ENCODE results near the gene SHMT2. TPM values are rescaled to one million over a fixed set of nuclear protein-coding genes. Genes with fewer than 3 reads are reported as not detected.
A peak's percentile ranks its signal among the peaks of the same experiment; 100 is the strongest.

SHMT2 gene
- total RNA-seq, 1 donor from 2014 or later: 146 TPM

DNA sequence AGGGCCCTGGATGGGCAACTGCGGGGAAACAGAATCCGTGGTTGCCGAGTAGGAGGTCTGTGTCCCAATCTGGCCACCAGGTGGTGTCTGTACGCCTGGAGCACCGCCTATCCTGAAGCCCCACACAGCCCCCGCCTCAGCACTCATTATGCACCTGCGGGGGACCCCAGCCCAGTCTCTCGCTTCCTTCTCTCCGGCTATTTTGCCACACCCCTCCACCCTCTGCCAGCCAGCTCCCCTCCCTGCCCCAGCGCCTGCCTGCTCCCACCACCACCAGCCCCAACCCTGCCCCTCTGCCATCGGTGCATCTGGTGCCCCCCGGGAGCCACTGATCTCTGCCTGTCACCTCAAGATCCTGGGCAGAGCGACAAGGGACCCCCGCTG lies 15.1 kb upstream of the SHMT2 start:
- DNase-seq (ENCODE audit: low read depth): peak; percentile 18

DNA sequence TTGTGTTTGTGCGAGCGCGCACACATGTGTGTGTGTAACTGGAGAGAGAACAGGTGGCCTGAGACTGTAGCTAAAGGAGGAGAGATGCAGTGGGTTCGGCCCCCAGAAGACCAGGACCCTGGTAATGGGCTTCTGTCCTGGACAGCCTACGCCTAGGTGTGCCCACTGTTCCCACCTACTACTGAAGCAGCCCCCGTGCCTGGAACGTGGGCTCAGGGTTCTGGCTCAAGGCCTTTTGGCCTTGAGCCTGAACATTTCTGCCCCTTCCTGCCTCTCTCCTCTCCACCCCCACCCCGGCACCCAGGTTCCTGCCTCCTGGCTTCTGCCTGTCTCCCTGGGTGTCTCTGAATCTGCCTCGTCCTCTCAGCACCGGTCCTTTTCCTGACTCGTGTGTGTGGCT lies 14.4 kb upstream of the SHMT2 start:
- no peak for DNase-seq (ENCODE audit: low read depth)

DNA sequence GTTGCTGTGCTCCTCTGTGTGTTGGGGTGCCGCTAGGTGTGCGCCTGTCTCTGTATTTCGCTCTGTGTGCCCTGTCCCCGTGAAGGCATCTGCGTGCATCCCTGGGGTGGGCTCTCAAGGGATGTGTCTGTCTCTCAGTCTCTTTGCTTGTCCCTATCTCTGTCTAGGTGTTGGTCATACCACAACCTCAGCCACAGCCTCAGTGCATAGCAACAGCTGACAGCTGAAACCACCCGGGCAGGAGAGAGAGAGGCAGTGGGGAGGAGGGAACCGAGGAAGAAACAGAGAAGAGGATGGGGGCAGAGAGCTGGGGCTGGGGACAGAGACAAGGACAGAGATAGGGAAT lies 13.9 kb upstream of the SHMT2 start:
- DNase-seq (ENCODE audit: low read depth): no peak

DNA sequence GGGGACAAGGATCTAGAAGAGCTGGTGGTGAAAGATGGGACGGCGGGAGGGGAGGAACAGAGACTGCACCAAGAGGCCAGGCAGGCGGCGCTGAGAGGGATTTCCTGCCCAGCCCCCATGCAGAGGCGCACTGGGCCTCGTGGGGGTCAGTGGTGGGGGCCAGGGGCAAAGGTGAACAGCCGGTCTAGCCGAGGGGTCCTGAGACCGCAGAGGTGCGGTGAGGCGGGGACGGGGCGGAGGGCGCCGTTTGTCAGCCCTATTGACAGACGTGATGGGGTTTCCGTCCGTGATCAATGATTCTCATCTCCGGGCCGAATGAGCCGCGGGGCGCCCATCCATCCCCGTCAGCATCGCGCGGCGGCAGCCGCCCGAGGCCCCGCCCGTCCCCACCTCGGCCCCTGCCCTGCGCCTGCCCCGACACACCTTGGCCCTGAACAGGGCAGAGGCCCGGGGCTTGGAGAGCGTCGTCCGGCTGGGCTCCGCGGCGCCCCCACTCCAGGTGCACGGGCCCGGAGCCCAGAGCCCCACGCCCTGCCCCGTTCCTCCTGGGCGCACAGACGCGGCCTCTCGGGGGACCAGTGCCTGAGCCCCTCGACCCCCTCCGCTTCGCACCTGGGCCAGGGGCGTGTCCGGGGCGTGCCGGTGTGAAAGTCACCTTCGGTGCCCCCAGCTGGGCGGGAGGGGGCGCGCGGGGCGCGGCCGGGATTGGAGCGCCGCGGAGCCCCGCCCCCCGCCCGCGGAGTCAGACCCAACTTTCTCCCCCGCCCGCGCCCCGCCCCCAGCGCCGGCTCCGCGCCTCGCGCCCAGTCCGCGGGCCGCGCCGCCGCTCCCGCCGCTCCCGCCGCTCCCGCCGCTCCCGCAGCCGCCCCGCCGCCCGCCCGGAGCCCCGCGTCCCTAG lies 13.2 kb upstream of the SHMT2 start, which contains the start of gene NXPH4:
Gene NXPH4, plus strand, starts transcription at position 781 of the 898 bp plus-strand sequence. CDS start 176 bp downstream, outside the sequence.
- DNase-seq (ENCODE audit: low read depth): no peak

DNA sequence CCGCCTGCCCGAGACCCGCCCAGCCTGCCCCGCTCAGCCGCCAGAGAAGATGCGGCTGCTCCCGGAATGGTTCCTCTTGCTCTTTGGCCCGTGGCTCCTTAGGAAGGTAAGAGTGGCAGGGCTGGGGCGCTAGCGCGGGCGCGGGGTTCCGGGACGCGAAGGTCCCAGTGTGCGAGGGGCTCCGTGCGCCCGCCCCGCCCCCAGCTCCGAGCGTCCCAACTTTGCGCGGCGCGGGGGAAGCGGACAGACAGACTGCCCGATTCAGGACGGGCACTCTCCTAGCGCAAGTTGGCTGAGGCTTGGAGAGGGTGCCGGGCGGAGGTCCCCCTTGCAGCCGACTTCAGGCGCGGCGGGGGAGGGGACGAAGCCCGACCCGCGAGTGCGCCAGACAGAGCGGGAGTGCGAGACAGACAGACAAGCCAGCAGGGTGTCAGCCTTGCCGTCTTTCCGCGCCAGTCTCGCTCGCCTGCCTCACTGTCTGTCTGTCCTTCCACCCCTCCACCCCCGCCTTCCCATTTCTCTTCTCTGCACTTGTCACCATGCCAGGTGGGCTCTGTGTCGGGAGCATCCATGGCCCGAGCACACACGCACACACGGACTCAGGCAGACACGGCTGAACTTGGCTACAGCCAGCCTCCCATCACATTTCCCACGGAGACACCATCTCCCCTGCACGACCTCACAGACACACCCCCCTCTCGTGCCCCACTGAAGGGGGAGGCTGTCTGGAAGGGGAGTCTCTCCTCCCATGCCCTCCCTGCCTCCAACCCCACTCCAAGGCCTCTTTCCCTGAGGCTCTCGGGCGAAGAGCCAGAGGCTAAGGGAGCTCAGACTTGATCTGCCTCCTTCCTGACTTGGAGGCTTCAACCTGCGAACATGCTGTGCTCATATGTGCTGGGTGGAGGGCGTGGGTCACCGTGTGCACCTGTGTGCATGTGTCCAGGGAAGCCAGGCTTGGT lies 12.3 kb upstream of the SHMT2 start:
- no peak for DNase-seq (ENCODE audit: low read depth)

DNA sequence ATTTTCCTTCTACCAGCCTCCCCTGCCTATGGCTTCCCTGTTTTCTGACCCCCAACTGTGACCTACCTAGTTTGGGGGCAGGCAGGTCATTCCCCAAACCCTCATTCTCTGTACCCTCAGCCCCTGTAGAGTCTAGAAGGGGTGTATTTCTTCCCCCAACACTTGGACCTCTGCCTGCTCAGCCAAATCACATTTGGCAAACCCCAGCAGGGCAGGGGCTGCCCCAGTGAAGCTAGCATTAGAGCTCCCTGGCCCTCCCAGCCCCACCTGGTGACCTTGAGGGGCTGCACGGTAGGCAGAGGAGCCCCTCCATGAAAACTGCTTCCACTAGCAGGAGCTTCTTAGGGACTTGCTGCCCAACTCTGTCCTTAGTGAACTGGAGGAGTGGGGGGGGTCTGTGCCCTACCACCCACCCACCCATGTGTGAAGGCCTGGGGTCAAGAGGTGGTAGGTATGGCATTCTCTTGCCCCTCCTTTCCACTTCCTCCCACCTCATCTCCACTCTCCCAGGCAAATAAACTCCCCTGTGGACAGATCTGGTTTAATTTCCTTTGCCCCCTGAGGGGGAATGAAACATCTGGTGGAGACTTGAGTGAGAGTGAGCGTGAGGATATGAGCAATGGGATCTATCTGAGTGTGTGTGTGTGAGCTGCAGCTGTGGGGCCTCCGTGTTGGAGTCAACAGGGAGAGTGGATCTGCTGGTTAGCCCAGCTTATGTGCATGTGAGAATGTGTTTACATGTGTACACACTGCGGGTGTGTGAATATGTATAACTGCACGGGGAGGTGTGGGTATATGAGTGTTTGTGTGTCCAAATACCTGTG lies 11.3 kb upstream of the SHMT2 start:
- DNase-seq (ENCODE audit: low read depth): no peak

DNA sequence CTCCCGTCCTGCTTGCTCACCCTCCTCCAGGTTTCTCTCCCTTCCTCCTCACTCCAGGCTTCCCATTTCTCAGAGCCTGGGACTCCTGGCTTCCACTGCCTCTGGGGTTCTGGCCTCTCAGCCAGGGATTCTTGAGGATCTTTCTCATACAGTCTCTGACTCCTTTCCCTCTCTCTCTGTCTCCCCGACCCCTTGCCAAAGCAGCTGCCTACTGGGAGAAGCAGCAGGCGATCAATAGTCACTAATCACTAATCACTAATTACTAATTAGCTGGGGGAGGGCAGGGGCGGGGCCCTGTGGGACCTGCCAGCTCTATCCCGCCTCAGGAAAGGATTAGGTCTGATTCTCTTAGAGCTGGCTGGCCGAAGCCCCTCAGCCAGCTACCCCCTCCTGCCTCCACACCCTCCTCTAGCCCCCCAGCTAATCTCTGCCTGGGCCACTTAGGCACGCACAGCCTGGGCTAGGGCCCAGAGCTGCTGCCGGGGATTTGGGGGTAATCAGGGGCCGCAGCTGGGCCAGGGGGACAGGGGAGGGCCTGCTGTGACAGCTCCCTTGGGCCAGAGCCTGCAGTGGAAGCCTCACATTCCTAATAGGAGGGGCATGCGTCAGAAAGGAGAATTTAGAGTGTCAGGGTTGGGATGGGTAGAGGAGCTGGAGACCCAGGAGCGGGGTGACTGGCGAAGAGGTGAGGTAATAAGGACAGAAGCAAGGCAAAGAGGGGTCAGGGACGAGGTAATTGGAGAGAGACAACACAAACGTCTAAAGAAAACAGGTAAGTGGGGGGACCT lies 10.1 kb upstream of the SHMT2 start:
- no peak for DNase-seq (ENCODE audit: low read depth)

DNA sequence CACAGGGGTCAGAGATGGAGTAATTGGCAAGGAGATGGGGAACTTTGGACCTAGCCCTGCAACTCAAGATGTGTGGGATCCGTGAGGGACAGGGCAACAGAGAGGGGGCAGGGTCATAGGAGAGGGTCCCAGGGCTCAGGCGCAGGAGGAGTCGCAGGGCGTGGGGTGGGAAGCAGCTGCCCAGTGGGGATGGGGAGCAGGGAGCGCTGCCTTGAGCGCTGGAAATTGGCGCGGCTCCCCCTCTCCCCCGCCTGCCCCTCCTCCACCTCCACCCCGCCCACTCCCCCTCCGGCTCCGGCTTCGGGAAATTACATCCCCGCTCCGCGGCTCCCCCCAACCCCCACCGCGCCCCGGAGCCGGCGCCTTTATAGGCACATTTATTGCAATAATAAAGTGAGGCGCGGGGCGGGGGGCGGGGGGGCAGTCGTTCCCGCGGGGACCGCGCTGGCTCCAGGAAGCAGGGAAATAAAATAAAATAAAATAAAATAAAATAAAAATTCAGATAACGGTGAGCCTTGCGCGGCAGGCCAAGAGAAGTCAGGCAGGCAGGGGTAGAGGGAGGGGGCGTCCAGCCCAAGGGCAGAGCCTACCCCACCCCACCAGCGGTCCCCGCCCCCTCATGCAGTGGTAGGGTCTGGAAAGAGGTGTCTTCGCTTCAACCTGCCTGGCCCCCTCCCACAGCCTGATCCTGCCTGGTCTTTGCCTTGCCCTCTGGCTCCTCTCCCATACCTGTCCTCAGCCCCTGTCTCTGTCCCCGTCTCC lies 9.3 kb upstream of the SHMT2 start:
- DNase-seq (ENCODE audit: low read depth): no peak

DNA sequence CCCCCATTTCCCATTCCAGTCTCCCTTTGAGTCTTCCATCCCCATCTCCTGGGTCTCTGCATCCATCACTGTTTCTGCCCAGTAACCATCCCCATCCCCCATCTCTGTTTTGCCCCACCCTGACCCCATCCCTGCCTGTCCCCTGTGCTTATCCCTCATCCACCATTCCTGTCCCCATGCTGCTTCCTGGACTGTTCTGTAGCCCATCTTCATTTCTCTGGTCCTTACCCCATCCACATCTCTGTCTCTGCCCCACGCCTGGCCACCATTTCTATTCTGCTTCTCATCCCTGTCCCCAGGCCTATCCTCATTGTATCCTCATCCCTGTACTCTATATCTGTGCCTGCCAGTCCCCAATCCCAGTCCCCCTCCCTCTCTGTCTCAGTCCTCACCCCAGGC lies 8.7 kb upstream of the SHMT2 start:
- no peak for DNase-seq (ENCODE audit: low read depth)

DNA sequence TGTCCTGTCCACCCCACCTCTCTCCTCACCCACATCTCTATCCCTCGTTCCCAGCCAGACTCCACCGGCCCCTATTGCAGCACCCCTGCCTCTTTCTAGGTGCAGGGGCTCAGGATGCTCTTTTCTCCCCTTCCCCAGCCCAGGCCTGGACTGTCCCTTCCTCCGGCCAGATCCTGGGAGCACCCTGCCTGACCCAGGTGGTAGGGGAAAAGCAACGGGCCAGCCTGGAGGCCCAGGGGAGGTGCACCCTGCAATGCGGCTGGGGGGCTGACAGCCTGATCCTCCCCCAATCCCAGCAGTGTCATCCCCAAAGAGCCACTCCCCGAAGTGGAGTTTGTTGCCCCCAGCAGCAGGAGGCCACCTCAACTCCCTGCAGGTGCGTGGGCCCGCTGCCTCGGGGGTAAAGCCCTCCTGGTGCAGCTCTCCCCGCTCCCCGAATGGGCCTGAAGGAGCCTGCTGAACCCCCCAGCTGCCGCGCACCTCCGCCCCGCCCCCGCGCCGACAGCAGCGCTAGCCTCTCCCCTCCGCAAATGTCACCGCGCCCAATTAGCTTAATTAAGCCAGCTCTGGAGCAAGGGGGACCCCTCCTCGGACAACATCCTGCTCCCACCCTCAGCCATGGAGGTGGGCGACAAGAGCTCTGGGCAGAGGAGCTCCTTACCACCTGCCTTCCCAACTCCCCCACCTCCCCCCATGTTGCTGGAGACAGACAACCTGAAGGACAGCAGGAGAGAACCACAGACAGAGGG lies 8.2 kb upstream of the SHMT2 start:
- no peak for DNase-seq (ENCODE audit: low read depth)

DNA sequence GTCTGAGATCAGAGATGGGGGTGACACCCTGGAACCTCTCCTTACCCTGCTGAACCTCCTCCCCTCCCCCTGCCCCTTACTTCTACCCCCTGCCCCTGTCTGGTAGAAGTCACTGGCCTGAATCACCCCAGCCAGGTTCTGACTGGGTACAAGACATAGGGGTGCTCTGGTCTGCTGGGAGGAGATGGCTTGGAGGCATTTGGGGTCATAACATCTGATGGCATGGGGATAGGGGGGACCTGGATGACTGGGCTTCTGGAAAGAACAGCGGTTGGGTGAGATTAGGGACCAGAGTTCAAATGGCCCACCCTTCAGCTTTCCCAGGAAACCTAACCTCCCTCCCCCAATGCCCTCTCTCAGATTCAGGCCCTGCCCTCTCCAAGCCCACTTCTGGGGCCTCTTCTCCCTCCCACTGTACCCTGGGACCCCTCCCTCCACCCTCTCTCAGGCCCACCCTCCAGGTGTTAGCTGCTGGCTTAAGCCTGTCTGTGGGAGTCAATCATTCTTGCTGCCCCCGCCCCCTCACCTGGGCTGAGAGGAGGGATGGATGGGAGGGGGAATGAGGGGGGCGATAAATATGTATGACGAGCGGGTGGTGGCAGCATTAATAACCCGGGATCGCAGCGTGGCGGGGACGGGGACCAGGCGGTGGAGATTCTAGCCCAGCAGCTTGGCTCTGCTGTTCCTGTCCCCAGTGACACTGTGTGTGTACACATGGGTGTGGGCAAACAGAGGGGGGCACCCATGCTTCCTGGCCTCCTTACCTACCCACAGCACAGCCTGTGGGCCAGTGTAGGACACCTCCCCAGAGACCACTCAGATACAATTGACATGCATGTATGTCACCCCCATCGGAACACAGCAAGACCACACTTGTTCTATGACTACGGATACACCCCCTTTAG lies 7.0 kb upstream of the SHMT2 start:
- DNase-seq (ENCODE audit: low read depth): no peak

DNA sequence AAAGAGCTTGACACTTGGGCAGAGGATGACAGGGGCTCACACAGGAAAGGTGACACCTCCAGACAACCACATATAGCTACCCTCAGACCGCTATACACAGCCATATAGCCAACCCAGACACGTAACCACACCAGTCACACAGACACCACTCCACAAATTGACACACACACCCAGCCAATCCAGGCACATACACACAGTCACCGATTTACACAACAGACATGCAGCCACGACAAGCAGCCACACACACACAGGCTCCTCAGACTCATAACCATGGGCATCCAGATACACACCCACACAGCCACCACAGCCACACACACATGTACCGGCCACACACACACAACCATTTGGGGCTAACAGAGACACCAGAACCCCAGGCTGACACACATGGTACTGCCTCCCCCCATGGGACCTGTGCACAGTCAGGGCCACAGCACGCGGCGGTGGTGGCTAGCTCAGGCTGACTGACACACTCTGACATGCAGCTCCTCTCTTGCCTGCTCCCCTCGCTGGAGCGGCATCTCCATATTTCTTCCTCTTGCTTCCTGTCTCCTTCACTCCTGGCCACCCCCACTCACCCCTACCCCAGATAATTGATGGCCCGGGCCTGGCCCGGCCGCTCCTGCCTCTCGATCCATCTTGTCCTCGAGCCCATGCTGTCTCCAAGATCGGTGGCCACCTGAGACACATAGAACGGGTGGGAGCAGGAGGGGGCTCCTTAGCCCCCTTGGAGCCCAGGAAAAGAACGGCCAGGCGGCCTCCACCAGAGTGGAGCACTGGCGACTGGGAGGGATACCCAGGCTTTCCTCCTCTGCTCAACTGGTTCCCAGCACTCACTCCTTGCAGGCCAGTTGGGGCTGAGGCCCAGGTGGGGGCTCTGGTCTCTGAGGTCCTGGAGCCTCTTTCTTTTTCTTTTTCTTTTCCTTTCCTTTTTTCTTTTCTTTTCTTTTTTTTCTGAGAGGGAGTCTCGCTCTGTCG lies 6.0 kb upstream of the SHMT2 start:
- DNase-seq (ENCODE audit: low read depth): no peak

DNA sequence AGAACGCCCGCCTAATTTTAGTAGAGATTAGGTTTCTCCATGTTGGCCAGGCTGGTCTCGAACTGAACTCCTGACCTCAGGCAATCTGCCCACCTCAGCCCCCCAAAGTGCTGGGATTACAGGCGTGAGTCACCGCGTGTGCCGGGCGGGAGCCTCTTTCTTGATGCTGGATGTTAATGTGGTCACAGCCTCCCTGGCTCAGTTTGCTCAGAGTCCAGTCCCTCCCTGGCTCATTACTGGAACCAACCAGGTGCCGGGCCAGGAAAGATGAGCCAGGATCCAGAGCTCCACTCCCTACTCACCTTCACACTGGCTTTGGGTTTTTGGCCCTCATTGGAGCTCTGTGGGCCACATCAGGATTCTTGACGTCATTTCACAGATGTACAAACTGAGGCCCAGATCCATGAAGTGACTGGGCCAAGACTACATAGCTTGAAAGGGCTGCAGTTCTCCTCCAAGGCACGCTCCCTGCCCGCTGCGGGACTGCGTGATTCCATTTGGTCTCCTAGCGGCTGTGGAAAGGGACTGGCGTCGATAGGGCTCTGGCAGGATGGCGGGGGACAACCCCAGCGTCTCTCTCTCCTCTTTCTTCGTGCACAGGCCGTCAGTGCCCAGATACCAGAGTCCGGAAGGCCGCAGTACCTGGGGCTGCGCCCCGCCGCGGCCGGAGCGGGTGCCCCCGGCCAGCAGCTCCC lies 5.1 kb upstream of the SHMT2 start:
- no peak for DNase-seq (ENCODE audit: low read depth)

DNA sequence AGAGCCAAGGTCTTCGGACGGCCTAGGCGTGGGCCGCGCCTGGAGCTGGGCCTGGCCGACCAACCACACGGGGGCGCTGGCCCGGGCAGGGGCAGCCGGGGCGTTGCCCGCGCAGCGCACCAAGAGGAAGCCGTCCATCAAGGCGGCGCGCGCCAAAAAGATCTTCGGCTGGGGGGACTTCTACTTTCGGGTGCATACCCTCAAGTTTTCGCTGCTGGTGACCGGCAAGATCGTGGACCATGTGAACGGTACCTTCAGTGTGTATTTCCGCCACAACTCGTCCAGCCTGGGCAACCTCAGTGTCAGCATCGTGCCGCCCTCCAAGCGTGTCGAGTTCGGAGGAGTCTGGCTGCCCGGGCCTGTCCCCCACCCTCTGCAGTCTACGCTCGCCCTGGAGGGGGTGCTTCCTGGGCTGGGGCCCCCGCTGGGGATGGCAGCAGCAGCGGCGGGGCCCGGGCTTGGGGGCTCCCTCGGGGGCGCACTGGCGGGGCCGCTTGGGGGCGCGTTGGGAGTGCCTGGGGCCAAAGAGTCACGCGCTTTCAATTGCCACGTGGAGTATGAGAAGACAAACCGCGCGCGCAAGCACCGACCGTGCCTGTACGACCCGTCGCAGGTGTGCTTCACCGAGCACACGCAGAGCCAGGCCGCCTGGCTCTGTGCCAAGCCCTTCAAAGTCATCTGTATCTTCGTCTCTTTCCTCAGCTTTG lies 4.4 kb upstream of the SHMT2 start:
- no peak for DNase-seq (ENCODE audit: low read depth)

DNA sequence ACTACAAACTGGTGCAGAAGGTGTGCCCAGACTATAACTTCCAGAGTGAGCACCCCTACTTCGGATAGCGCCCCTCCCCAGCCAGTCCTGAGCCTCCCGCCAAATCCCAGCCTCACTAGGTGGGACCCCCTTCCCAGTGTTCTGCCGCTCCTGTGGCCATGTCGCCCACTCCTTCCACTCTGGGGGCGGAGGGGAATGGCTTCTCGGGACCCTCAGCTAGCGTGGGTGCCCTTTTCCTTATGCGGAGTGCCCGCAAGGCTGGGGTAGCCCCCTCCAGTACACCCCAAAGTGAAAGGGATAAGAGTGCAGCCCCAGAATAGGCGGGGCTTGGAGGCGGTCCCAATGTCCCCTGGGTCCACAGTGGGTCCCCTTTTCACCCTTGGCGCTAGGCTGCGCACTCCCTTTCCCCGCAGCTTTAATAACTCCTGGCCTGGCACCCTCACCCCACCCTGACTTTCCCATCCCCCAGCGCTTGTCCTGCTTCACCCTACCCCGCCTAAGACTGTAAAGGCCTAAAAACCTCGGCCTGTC lies 3.8 kb upstream of the SHMT2 start:
- DNase-seq (ENCODE audit: low read depth): no peak
